Heart left ventricle (tissue), 13 donors: ENCODE results near the gene CYBA.

ENCODE experiments used
- POLR2A ChIP-seq, 2 donors: fragments of 450-650 bp; IDR thresholded peaks; one replicate each; pipeline ENCODE4 v1.6.1; 2017; ENCODE audit warnings: antibody characterized with exemption in 2 of 2, mild to moderate bottlenecking in 2 of 2, moderate library complexity in 2 of 2
- TF ChIP-seq, protein P1 (sequence below), 12 donors: fragments of 200-600 bp; sonication (generic) in 4 of 12; IDR thresholded peaks; one replicate each; pipeline versions ENCODE4 v1.5.0 to v1.8.0; 2018 to 2022; ENCODE audit warnings: antibody characterized with exemption in 12 of 12, mild to moderate bottlenecking in 5 of 12
- donor health status: ischemic (EF 13 %, LVEDD 7.1; RV severe dilation, severe dysfunction).
- donor health status: DM: no; HTN: yes; CAD: no.
- donor health status: DM: no; HTN: no; CAD: no.
- donor health status: ischemic (EF 25% LVEDD 6.9; RV normal size, moderate dysfunction).
- donor health status: ischemic (EF 25% LVEDD 5.7; RV mildly dilated, moderate dysfunction).
- donor health status: ischemic (EF 35%, LVEDD 5.7; RV mildly dilated, moderate dysfunction).
- donor health status: nonischemic (EF 11% LVEDD 7.7; RV severe dilation, severe dysfunction).
- donor health status: DM: yes; HTN: yes; CAD: no.
- donor health status: PGD.
- donor health status: ischemic (EF 29% LVEDD 5.4; RV normal size, mild dysfunction).
- donor health status: nonischemic (EF 23%, LVEDD 6.1; RV moderate dilation, normal function).

DNA sequence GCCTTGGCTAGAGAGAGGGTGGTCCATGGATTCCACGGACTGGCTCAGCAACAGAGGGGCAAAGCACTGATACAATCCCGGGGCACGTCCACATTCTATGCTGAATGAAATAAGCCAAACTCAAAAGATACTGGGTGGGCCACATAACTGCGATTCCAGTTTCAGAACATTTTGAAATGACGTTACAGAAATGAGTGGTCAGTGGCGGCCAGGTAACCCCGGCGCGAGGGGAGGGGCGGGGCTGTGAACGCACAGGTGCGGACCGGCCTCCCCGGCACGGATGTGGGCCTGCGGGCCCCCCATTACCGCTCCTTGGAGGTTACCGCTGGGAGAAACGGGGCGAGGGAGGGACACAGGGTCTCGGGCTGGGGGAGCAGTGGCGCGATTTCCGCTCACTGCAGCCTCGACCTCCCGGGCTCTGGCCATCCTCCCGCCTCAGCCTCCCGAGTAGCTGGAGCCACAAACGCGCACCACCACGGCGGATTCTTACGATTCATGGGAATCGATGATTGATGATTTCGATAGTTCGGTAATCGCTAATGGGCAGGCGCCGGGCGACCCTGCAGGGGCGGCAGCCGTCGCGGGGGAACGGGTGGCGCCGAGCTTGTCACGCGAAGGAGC is 11.5 kb upstream of the CYBA start:
- no peak for TF ChIP-seq POLR2A (IDR thresholded peaks at IDR 0.05)
- TF ChIP-seq, protein P1, sequence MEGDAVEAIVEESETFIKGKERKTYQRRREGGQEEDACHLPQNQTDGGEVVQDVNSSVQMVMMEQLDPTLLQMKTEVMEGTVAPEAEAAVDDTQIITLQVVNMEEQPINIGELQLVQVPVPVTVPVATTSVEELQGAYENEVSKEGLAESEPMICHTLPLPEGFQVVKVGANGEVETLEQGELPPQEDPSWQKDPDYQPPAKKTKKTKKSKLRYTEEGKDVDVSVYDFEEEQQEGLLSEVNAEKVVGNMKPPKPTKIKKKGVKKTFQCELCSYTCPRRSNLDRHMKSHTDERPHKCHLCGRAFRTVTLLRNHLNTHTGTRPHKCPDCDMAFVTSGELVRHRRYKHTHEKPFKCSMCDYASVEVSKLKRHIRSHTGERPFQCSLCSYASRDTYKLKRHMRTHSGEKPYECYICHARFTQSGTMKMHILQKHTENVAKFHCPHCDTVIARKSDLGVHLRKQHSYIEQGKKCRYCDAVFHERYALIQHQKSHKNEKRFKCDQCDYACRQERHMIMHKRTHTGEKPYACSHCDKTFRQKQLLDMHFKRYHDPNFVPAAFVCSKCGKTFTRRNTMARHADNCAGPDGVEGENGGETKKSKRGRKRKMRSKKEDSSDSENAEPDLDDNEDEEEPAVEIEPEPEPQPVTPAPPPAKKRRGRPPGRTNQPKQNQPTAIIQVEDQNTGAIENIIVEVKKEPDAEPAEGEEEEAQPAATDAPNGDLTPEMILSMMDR (IDR thresholded peaks at IDR 0.05), result no peak
